Liver (tissue), 9 donors: ENCODE results near the gene SLC2A4. TPM values are rescaled to one million over a fixed set of nuclear protein-coding genes. Genes with fewer than 3 reads are reported as not detected.
A peak's percentile ranks its signal among the peaks of the same experiment; 100 is the strongest.

Experiments
- DNase-seq: peaks from one replicate; pipeline ENCODE4 v3.0.0-alpha.2; 2017; ENCODE audit warnings: low spot score
- H3K27ac ChIP-seq, 2 donors: one replicate each; pipeline ENCODE4 v1.7.0; 2013; ENCODE audit warnings: inconsistent platforms in 2 of 2, low read length in 2 of 2, control low read depth in 1 of 2, low read depth in 1 of 2, mild to moderate bottlenecking in 1 of 2
- H3K27me3 ChIP-seq, 4 donors: one replicate each; pipeline versions ENCODE4 v1.6.1 to v1.7.0; 2013; ENCODE audit warnings: low read length in 3 of 4, inconsistent platforms in 1 of 4, mild to moderate bottlenecking in 1 of 4, moderate library complexity in 1 of 4; ENCODE audit not compliant: control insufficient read depth in 4 of 4, insufficient read depth in 4 of 4
- H3K36me3 ChIP-seq, 4 donors: one replicate each; pipeline versions ENCODE4 v1.6.1 to v1.7.0; 2013; ENCODE audit warnings: low read length in 3 of 4, mild to moderate bottlenecking in 3 of 4, low read depth in 1 of 4, moderate library complexity in 1 of 4; ENCODE audit not compliant: control insufficient read depth in 4 of 4, insufficient read depth in 3 of 4
- H3K4me1 ChIP-seq, 4 donors: one replicate each; pipeline versions ENCODE4 v1.6.1 to v1.7.0; 2013; ENCODE audit warnings: low read length in 3 of 4, mild to moderate bottlenecking in 3 of 4, moderate library complexity in 1 of 4; ENCODE audit not compliant: control insufficient read depth in 4 of 4, insufficient read depth in 4 of 4
- H3K4me3 ChIP-seq, 3 donors: one replicate each; pipeline versions ENCODE4 v1.6.1 to v1.7.0; 2013; ENCODE audit warnings: low read length in 3 of 3, control low read depth in 1 of 3, low read depth in 1 of 3, mild to moderate bottlenecking in 1 of 3
- H3K9ac ChIP-seq, 2 donors: one replicate each; pipeline ENCODE4 v1.7.0; 2013; ENCODE audit warnings: low read length in 2 of 2, mild to moderate bottlenecking in 2 of 2, moderate library complexity in 2 of 2, control low read depth in 1 of 2, low read depth in 1 of 2
- H3K9me3 ChIP-seq, 4 donors: one replicate each; pipeline versions ENCODE4 v1.6.1 to v1.7.0; 2013; ENCODE audit warnings: low read length in 3 of 4; ENCODE audit not compliant: control insufficient read depth in 4 of 4
- CTCF ChIP-seq: fragments of 150-350 bp; IDR thresholded peaks from 2 replicates; pipeline ENCODE4 v1.5.1; 2017; ENCODE audit warnings: improper control_type of control experiment, low read depth, low read length; ENCODE audit not compliant: missing input control
- EGR1 ChIP-seq, 2 donors: IDR thresholded peaks; 2 replicates each; pipeline ENCODE4 v1.6.1; 2016 to 2018; ENCODE audit warnings: antibody characterized with exemption in 2 of 2, low read depth in 2 of 2
- FOXA1 ChIP-seq: IDR thresholded peaks from 2 replicates; pipeline ENCODE4 v1.6.1; 2016; ENCODE audit warnings: antibody characterized with exemption
- GABPA ChIP-seq, 2 donors: IDR thresholded peaks in 1 of 2; conservative IDR thresholded peaks in 1 of 2; 2 replicates each; pipeline ENCODE4 v1.6.1; 2016; ENCODE audit warnings: antibody characterized with exemption in 2 of 2, mild to moderate bottlenecking in 1 of 2, moderate library complexity in 1 of 2
- HNF4A ChIP-seq, 2 donors: conservative IDR thresholded peaks; 2 replicates each; pipeline ENCODE4 v1.6.1; 2016; ENCODE audit warnings: antibody characterized with exemption in 2 of 2, mild to moderate bottlenecking in 2 of 2
- HNF4G ChIP-seq: IDR thresholded peaks from 2 replicates; pipeline ENCODE4 v1.6.1; 2016; ENCODE audit warnings: antibody characterized with exemption
- JUND ChIP-seq, 2 donors: IDR thresholded peaks; 2 replicates each; pipeline ENCODE4 v1.6.1; 2016; ENCODE audit warnings: antibody characterized with exemption in 2 of 2
- MAX ChIP-seq: IDR thresholded peaks from 2 replicates; pipeline ENCODE4 v1.6.1; 2016; ENCODE audit warnings: antibody characterized with exemption
- NR2F2 ChIP-seq: IDR thresholded peaks from 2 replicates; pipeline ENCODE4 v1.6.1; 2016; ENCODE audit warnings: antibody characterized with exemption
- RAD21 ChIP-seq, 2 donors: IDR thresholded peaks; 2 replicates each; pipeline ENCODE4 v1.6.1; 2016; ENCODE audit warnings: antibody characterized with exemption in 2 of 2, mild to moderate bottlenecking in 2 of 2
- RXRA ChIP-seq, 2 donors: IDR thresholded peaks; 2 replicates each; pipeline ENCODE4 v1.6.1; 2017 to 2018; ENCODE audit warnings: antibody characterized with exemption in 2 of 2, mild to moderate bottlenecking in 1 of 2
- SP1 ChIP-seq: IDR thresholded peaks from 2 replicates; pipeline ENCODE4 v1.6.1; 2018; ENCODE audit warnings: antibody characterized with exemption, mild to moderate bottlenecking
- TAF1 ChIP-seq: conservative IDR thresholded peaks from 2 replicates; pipeline ENCODE4 v1.6.1; 2016; ENCODE audit warnings: antibody characterized with exemption, mild to moderate bottlenecking
- WGBS: extraction: QIAGEN DNeasy Blood & Tissue Kit; methylation state at CpG from one replicate; pipeline ENCODE4 v1.1.7; 2013; 5-methylcytosine and 5-hydroxymethylcytosine counted together
- polyA plus RNA-seq, 2 donors: library from polyadenylated mRNA; stranded (reverse) in 1 of 2; unstranded in 1 of 2; fragments of 200-250 nt in 1 of 2; fragments of >200 nt in 1 of 2; fragmentation: Nextera tagmentation in 1 of 2; extraction: Ambion mirVana in 1 of 2; gene quantifications; one replicate each; pipeline versions ENCODE4 v1.2.1 to v1.2.3, GENCODE V29; 2013 to 2015
- total RNA-seq, 2 donors: library from RNA; depleted of rRNA; stranded (reverse); fragments of >200 nt; gene quantifications; one replicate each; pipeline ENCODE4 v1.2.3, GENCODE V29; 2014
- TF ChIP-seq, protein P1 (sequence below): IDR thresholded peaks from 2 replicates; pipeline ENCODE4 v1.6.1; 2016; ENCODE audit warnings: antibody characterized with exemption, mild to moderate bottlenecking
- donor health status: healthy.
- donor health status: healthy.
- donor health status: healthy.
- donor health status: healthy.
- donor health status: healthy.

The SLC2A4 gene
- total RNA-seq (10 to 100 TPM in 1 of 2 donors, 1 to 10 TPM in 1; 1.2 to 10.6 TPM), polyA plus RNA-seq (1 to 10 TPM in 1 of 2 donors, under 1 TPM in 1; 0.42 to 1.9 TPM)

GRCh38 chr17:7281074-7281952, at the start of gene SLC2A4:
Gene SLC2A4 (plus strand): TSS chr17:7281718. CDS start chr17:7281935, 217 bp downstream.
- Histone ChIP-seq H3K36me3 (no peaks in the 10 kb centered on the region), H3K9ac (peak within 1 kb of the TSS; percentile 1 to 17)
- under 1% methylated on average over 71 of the region's 71 CpGs for WGBS

GRCh38 chr17:7232114-7232513, 49.4 kb upstream of the SLC2A4 start:
- Histone ChIP-seq H3K9ac (no peak overlapping the region), H3K9me3 (no peaks in the 10 kb centered on the region), H3K27me3 (no peaks in the 10 kb centered on the region), H3K27ac (no peak overlapping the region), H3K4me1 (peaks cover 6 to 44% (median 30%) of the 10 kb centered on the region in 4 donors), H3K36me3 (peaks cover 17 to 45% (median 21%) of the 10 kb centered on the region in 4 donors), H3K4me3 (no peak overlapping the region)
- 91% methylated on average over 5 of the region's 5 CpGs for WGBS
- TF ChIP-seq NR2F2 (no peak), JUND (IDR thresholded peaks at IDR 0.05) (no peak), RXRA (IDR thresholded peaks at IDR 0.05) (no peak), TAF1 (no peak), GABPA (IDR thresholded peaks at IDR 0.05 in 1 of 2, conservative IDR thresholded peaks at IDR 0.05 in 1 of 2) (no peak), FOXA1 (no peak), MAX (no peak), CTCF (no peak)
- TF ChIP-seq, protein P1, sequence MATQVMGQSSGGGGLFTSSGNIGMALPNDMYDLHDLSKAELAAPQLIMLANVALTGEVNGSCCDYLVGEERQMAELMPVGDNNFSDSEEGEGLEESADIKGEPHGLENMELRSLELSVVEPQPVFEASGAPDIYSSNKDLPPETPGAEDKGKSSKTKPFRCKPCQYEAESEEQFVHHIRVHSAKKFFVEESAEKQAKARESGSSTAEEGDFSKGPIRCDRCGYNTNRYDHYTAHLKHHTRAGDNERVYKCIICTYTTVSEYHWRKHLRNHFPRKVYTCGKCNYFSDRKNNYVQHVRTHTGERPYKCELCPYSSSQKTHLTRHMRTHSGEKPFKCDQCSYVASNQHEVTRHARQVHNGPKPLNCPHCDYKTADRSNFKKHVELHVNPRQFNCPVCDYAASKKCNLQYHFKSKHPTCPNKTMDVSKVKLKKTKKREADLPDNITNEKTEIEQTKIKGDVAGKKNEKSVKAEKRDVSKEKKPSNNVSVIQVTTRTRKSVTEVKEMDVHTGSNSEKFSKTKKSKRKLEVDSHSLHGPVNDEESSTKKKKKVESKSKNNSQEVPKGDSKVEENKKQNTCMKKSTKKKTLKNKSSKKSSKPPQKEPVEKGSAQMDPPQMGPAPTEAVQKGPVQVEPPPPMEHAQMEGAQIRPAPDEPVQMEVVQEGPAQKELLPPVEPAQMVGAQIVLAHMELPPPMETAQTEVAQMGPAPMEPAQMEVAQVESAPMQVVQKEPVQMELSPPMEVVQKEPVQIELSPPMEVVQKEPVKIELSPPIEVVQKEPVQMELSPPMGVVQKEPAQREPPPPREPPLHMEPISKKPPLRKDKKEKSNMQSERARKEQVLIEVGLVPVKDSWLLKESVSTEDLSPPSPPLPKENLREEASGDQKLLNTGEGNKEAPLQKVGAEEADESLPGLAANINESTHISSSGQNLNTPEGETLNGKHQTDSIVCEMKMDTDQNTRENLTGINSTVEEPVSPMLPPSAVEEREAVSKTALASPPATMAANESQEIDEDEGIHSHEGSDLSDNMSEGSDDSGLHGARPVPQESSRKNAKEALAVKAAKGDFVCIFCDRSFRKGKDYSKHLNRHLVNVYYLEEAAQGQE: no peak
- no peak for DNase-seq

More at GRCh38 chr17:7281074-7281952, at the start of gene SLC2A4:
- peak; percentile 71 to 77 for TF ChIP-seq EGR1 (IDR thresholded peaks at IDR 0.05; ENCODE audit: low read depth in 2 of 2)
- TF ChIP-seq MAX: peak; percentile 93
- peak in 1 of 2 donors; percentile 31 for TF ChIP-seq RAD21 (IDR thresholded peaks at IDR 0.05)
- TF ChIP-seq SP1: peak; percentile 78
- TF ChIP-seq RXRA (IDR thresholded peaks at IDR 0.05): peak; percentile 63 to 69
- TF ChIP-seq, protein P1: no peak
- peak; percentile 18 for TF ChIP-seq TAF1
- TF ChIP-seq HNF4G: no peak
- peak in 1 of 2 donors; percentile 8 for TF ChIP-seq HNF4A (conservative IDR thresholded peaks at IDR 0.05)
- Histone ChIP-seq H3K9me3 (no peaks in the 10 kb centered on the region), H3K27me3 (no peaks in the 10 kb centered on the region), H3K4me3 (peak within 1 kb of the TSS; percentile 25 to 50 (median 44)), H3K4me1 (peaks cover 9 to 19% (median 13%) of the 10 kb centered on the region in 4 donors), H3K27ac (peak within 1 kb of the TSS; percentile 88 to 94)
- peak; percentile 98 for DNase-seq
